GM12864 (cell line): Measurements from ENCODE around the gene PTHLH.

Source experiments
- DNase-seq: peaks from one replicate; pipeline ENCODE4 v3.0.0-alpha.2; 2011; ENCODE audit warnings: low read depth
- H3K4me3 ChIP-seq: 2 replicates; pipeline ENCODE4 v1.5.1; 2011; ENCODE audit warnings: mild to moderate bottlenecking, low read depth, low read length, control low read depth
- TF ChIP-seq, protein P1 (sequence below): IDR thresholded peaks from 2 replicates; pipeline ENCODE4 v1.5.1; 2011; ENCODE audit warnings: low read depth, mild to moderate bottlenecking, moderate library complexity, low read length, control low read depth, inconsistent platforms; ENCODE audit errors: missing control alignments

The PTHLH gene

GRCh38 chr12:28010036-28010435, 37.5 kb upstream of the PTHLH start:
- TF ChIP-seq, protein P1, sequence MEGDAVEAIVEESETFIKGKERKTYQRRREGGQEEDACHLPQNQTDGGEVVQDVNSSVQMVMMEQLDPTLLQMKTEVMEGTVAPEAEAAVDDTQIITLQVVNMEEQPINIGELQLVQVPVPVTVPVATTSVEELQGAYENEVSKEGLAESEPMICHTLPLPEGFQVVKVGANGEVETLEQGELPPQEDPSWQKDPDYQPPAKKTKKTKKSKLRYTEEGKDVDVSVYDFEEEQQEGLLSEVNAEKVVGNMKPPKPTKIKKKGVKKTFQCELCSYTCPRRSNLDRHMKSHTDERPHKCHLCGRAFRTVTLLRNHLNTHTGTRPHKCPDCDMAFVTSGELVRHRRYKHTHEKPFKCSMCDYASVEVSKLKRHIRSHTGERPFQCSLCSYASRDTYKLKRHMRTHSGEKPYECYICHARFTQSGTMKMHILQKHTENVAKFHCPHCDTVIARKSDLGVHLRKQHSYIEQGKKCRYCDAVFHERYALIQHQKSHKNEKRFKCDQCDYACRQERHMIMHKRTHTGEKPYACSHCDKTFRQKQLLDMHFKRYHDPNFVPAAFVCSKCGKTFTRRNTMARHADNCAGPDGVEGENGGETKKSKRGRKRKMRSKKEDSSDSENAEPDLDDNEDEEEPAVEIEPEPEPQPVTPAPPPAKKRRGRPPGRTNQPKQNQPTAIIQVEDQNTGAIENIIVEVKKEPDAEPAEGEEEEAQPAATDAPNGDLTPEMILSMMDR, result no peak
- H3K4me3 ChIP-seq, result no peak overlapping the region
- no peak for DNase-seq

- TF ChIP-seq, protein P1, result no peak
- DNase-seq, result no peak
Observed at GRCh38 chr12:27999970-28000369, 27.4 kb upstream of the PTHLH start.

GRCh38 chr12:27999521-27999920, 27.0 kb upstream of the PTHLH start:
- DNase-seq, result no peak
- TF ChIP-seq, protein P1, result no peak
- no peak overlapping the region for H3K4me3 ChIP-seq

More at GRCh38 chr12:27999970-28000369, 27.4 kb upstream of the PTHLH start:
- H3K4me3 ChIP-seq, result no peak overlapping the region

GRCh38 chr12:27998658-27999057, 26.1 kb upstream of the PTHLH start:
- TF ChIP-seq, protein P1, result no peak
- DNase-seq, result no peak

DNA sequence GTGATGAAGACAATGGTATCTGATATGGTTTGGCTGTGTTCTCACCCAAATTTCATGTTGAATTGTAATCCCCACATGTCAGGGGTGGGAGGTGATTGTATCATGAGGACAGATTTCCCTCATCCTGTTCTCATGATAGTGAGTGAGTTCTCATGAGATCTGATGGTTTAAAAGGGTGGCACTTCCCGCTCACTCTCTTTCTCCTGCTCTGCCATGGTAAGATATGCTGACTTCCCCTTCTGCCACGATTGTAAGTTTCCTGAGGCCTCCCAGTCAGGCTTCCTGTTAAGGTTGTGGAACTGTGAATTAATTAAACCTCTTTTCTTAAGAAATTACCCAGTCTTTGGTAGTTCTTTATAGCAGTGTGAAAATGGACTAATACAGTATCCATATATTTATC, 25.6 kb upstream of the PTHLH start:
- H3K4me3 ChIP-seq, result no peak overlapping the region
- DNase-seq, result no peak
- TF ChIP-seq, protein P1, result no peak

More at GRCh38 chr12:27998658-27999057, 26.1 kb upstream of the PTHLH start:
- H3K4me3 ChIP-seq, result no peak overlapping the region

GRCh38 chr12:27996761-27997160, 24.2 kb upstream of the PTHLH start:
- no peak for DNase-seq
- TF ChIP-seq, protein P1, result no peak

GRCh38 chr12:27995406-27995805, 22.9 kb upstream of the PTHLH start:
- TF ChIP-seq, protein P1, result no peak
- DNase-seq, result no peak
- no peak overlapping the region for H3K4me3 ChIP-seq

More at GRCh38 chr12:27996761-27997160, 24.2 kb upstream of the PTHLH start:
- no peak overlapping the region for H3K4me3 ChIP-seq
